ENCODE measurements around the gene RAP1GAP2.
"Not testable (repeated sequence)": the region's sequence is repeated elsewhere in the genome, so short reads cannot be mapped to it uniquely, and the experiment has no call there.

The RAP1GAP2 gene

GRCh38 chr17:2796164-2797125 lies at the start of gene RAP1GAP2:
Gene RAP1GAP2, plus strand, starts transcription at chr17:2796438. Its CDS starts 90 bp downstream, at chr17:2796528.
- in situ Hi-C loops (cut with MboI; ENCODE audit: low sequenced_read_pairs): no loop called here

GRCh38 chr17:2749058-2749783 lies 47.0 kb upstream of the RAP1GAP2 start, which contains the start of gene CCDC92B:
Gene CCDC92B, minus strand, starts transcription at chr17:2749652. Its CDS starts 14,507 bp downstream, at chr17:2735145.
- in situ Hi-C loops (cut with MboI; ENCODE audit: low sequenced_read_pairs): no loop called here

- in situ Hi-C loops (cut with MboI; ENCODE audit: low sequenced_read_pairs): no loop called here
Observed at GRCh38 chr17:2749784-2750181, 46.5 kb upstream of the RAP1GAP2 start.

- in situ Hi-C loops (cut with MboI; ENCODE audit: low sequenced_read_pairs): no loop called here
Observed at GRCh38 chr17:2750721-2751120, 45.5 kb upstream of the RAP1GAP2 start.

GRCh38 chr17:2751491-2751890 lies 44.7 kb upstream of the RAP1GAP2 start:
- in situ Hi-C loops (cut with MboI; ENCODE audit: low sequenced_read_pairs): no loop called here

- in situ Hi-C loops (cut with MboI; ENCODE audit: low sequenced_read_pairs): no loop called here
Observed at GRCh38 chr17:2755891-2756724, 40.1 kb upstream of the RAP1GAP2 start.

- in situ Hi-C loops (cut with MboI; ENCODE audit: low sequenced_read_pairs): no loop called here
Observed at GRCh38 chr17:2758870-2759269, 37.4 kb upstream of the RAP1GAP2 start.

GRCh38 chr17:2770129-2770528 lies 26.1 kb upstream of the RAP1GAP2 start:
- in situ Hi-C loops (cut with MboI; ENCODE audit: low sequenced_read_pairs): no loop called here

- in situ Hi-C loops (cut with MboI; ENCODE audit: low sequenced_read_pairs): no loop called here
Observed at GRCh38 chr17:2775206-2775605, 21.0 kb upstream of the RAP1GAP2 start.

- in situ Hi-C loops (cut with MboI; ENCODE audit: low sequenced_read_pairs): no loop called here
Observed at GRCh38 chr17:2776589-2777241, 19.5 kb upstream of the RAP1GAP2 start.

GRCh38 chr17:2777242-2777867 lies 18.9 kb upstream of the RAP1GAP2 start:
- in situ Hi-C loops (cut with MboI; ENCODE audit: low sequenced_read_pairs): no loop called here

GRCh38 chr17:2778489-2778888 lies 17.7 kb upstream of the RAP1GAP2 start:
- in situ Hi-C loops (cut with MboI; ENCODE audit: low sequenced_read_pairs): no loop called here

GRCh38 chr17:2779545-2779944 lies 16.7 kb upstream of the RAP1GAP2 start:
- in situ Hi-C loops (cut with MboI; ENCODE audit: low sequenced_read_pairs): no loop called here

GRCh38 chr17:2780256-2780655 lies 16.0 kb upstream of the RAP1GAP2 start:
- in situ Hi-C loops (cut with MboI; ENCODE audit: low sequenced_read_pairs): no loop called here

GRCh38 chr17:2780931-2781454 lies 15.2 kb upstream of the RAP1GAP2 start:
- in situ Hi-C loops (cut with MboI; ENCODE audit: low sequenced_read_pairs): no loop called here

- in situ Hi-C loops (cut with MboI; ENCODE audit: low sequenced_read_pairs): not testable (repeated sequence)
Observed at GRCh38 chr17:2781598-2781997, 14.6 kb upstream of the RAP1GAP2 start.

GRCh38 chr17:2782055-2782454 lies 14.2 kb upstream of the RAP1GAP2 start:
- in situ Hi-C loops (cut with MboI; ENCODE audit: low sequenced_read_pairs): no loop called here

GRCh38 chr17:2783310-2784030 lies 12.8 kb upstream of the RAP1GAP2 start:
- in situ Hi-C loops (cut with MboI; ENCODE audit: low sequenced_read_pairs): no loop called here

GRCh38 chr17:2784864-2785263 lies 11.4 kb upstream of the RAP1GAP2 start:
- in situ Hi-C loops (cut with MboI; ENCODE audit: low sequenced_read_pairs): no loop called here
